Thyroid gland (tissue), 4 donors: Measurements from ENCODE around the gene VWF. TPM values are rescaled to one million over a fixed set of nuclear protein-coding genes. Genes with fewer than 3 reads are reported as not detected.

ENCODE experiments used
- DNase-seq, 2 donors: peaks; one replicate each; pipeline ENCODE4 v3.0.0-alpha.2; 2019
- H3K27ac ChIP-seq, 3 donors: fragments of 200-600 bp; sonication (generic); 1 replicate in 2 of 3; 2 replicates in 1 of 3; pipeline ENCODE4 v1.5.1; 2016 to 2019; ENCODE audit warnings: mild to moderate bottlenecking in 1 of 3, moderate library complexity in 1 of 3
- H3K27me3 ChIP-seq: fragments of 200-600 bp; sonication (generic); one replicate; pipeline ENCODE4 v1.5.1; 2019
- H3K36me3 ChIP-seq, 2 donors: fragments of 200-600 bp; sonication (generic); one replicate each; pipeline ENCODE4 v1.5.1; 2016 to 2019
- H3K4me1 ChIP-seq, 2 donors: fragments of 200-600 bp; sonication (generic); one replicate each; pipeline ENCODE4 v1.5.1; 2017 to 2019
- H3K4me3 ChIP-seq, 3 donors: fragments of 200-600 bp; sonication (generic); replicated peaks in 1 of 3; 1 replicate in 2 of 3; 2 replicates in 1 of 3; pipeline ENCODE4 v1.5.1; 2016; ENCODE audit warnings: mild to moderate bottlenecking in 1 of 3
- H3K9me3 ChIP-seq: fragments of 200-600 bp; sonication (generic); one replicate; pipeline ENCODE4 v1.5.1; 2017
- POLR2A ChIP-seq, 2 donors: fragments of 450-650 bp; IDR thresholded peaks; one replicate each; pipeline ENCODE4 v1.6.1; 2017; ENCODE audit warnings: antibody characterized with exemption in 2 of 2, mild to moderate bottlenecking in 2 of 2, moderate library complexity in 1 of 2
- WGBS, 2 donors: methylation state at CpG; one replicate each; pipeline ENCODE4 v1.1.5; 2017; 5-methylcytosine and 5-hydroxymethylcytosine counted together
- intact Hi-C: fragments of 100-400 bp; cut with DNase I; formaldehyde crosslinking; loops from one replicate; pipeline ENCODE4 v1.15.1; 2023
- total RNA-seq, 4 donors: library from RNA; depleted of rRNA; stranded (reverse); fragments of >200 nt; gene quantifications; one replicate each; pipeline ENCODE4 v1.2.3, GENCODE V29; 2016
- TF ChIP-seq, protein P1 (sequence below), 6 experiments: fragments of 200-600 bp in 3 of 6; fragments of 450-650 bp in 3 of 6; sonication (generic) in 3 of 6; IDR thresholded peaks; one replicate each; pipeline ENCODE4 v1.5.1; 2016 to 2019; ENCODE audit warnings: antibody characterized with exemption in 6 of 6, mild to moderate bottlenecking in 2 of 6, inconsistent platforms in 1 of 6, moderate library complexity in 1 of 6

VWF gene
- total RNA-seq, 4 donors from 2014 or later, result 54.3 to 169 (median 98.5) TPM

DNA sequence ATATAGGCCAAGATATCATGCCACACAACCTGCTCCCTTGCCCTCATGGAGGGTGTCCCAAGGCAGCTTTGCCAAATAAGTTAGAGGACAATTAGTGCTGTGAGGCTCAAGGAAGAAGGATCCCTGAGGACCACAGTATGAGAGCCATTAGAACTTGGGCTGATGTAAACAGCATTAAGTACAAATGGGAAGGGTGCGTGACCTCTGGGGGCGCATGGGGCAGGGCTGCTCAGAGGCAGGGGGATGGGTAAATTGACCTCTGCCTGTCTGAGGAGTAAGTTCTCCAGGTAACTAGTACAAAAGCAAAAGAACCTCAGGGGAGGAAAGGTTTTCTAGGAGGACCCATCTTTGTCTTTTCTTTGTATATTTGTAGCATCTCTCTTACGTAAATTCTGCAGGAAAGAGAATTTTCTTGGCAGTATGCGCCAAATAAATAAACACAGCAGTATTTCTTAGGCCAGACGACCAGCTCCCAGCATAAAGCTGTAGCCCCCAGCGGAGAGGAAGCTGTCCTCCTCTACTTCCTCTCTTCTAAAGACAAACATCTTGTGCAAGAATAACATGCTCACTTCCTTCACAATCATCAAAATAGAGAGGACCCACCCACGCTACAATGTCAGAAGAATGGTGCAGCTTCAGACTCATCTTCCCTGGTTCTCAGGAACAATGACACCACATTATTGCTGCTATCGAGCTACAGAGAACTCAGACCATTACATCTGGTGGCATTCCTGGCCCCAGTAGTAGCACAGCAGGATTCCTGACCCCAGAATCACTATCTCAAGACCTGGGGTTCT, 16.4 kb upstream of the VWF start:
- H3K4me3 ChIP-seq, result no peak overlapping the region
- peak overlapping the region; percentile 29 to 52 (median 29) for H3K27ac ChIP-seq
- DNase-seq, result no peak
- no peaks in the 10 kb centered on the region for H3K27me3 ChIP-seq
- WGBS, 2 donors, result 73 to 76% methylated on average over 8 of the region's 8 CpGs
- no peaks in the 10 kb centered on the region for H3K9me3 ChIP-seq
- intact Hi-C loops, result no loop called here
- no peak for TF ChIP-seq POLR2A (IDR thresholded peaks at IDR 0.05)
- TF ChIP-seq, protein P1, sequence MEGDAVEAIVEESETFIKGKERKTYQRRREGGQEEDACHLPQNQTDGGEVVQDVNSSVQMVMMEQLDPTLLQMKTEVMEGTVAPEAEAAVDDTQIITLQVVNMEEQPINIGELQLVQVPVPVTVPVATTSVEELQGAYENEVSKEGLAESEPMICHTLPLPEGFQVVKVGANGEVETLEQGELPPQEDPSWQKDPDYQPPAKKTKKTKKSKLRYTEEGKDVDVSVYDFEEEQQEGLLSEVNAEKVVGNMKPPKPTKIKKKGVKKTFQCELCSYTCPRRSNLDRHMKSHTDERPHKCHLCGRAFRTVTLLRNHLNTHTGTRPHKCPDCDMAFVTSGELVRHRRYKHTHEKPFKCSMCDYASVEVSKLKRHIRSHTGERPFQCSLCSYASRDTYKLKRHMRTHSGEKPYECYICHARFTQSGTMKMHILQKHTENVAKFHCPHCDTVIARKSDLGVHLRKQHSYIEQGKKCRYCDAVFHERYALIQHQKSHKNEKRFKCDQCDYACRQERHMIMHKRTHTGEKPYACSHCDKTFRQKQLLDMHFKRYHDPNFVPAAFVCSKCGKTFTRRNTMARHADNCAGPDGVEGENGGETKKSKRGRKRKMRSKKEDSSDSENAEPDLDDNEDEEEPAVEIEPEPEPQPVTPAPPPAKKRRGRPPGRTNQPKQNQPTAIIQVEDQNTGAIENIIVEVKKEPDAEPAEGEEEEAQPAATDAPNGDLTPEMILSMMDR (IDR thresholded peaks at IDR 0.05), result no peak
- H3K4me1 ChIP-seq, result no peaks in the 10 kb centered on the region
- H3K36me3 ChIP-seq, result no peaks in the 10 kb centered on the region

DNA sequence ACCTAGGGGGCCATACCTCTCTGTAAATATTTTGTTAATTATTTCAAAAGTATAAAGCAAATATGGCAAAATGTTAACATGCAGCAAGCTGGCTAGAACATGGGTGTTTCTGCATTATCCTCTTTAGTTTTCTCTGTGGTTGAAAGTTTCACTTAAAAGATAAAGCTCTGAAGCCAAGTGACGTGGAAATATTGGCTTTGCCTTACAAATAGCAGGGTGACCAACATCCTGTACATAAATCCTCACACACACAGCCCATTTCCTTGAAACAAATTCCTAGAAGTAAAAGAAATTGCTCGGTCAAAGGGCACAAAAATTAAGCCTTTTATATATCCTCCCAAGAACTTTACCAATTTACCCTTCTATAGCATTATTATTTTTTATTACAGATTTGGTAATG, 10.6 kb upstream of the VWF start:
- intact Hi-C loops, result no loop called here
- no peak overlapping the region for H3K27ac ChIP-seq

DNA sequence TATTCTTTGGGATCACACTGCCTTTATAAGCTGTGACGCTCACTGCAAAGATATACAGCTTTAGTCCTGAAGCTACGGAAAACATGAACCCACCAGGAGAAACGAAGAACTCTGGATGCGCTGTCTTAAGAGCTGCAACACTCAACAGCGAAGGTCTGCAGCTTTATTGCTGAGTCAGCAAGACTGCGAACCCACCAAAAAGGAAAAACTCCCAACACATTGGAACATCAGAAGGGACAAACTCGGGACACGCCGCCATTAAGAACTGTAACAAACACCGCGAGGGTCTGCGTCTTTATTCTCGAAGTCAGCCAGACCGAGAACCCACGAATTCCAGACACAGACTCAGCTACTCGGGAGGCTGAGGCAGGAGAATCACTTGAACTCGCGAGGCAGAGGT, 9.2 kb upstream of the VWF start:
- intact Hi-C loops, result no loop called here
- no peak overlapping the region for H3K4me3 ChIP-seq
- no peak overlapping the region for H3K27ac ChIP-seq
- no peak for DNase-seq
- no peaks in the 10 kb centered on the region for H3K27me3 ChIP-seq
- no peaks in the 10 kb centered on the region for H3K36me3 ChIP-seq
- TF ChIP-seq, protein P1 (IDR thresholded peaks at IDR 0.05), result no peak
- TF ChIP-seq POLR2A (IDR thresholded peaks at IDR 0.05), result no peak
- 93 to 96% methylated on average over 18 of the region's 18 CpGs for WGBS, 2 donors
- no peaks in the 10 kb centered on the region for H3K9me3 ChIP-seq
- no peaks in the 10 kb centered on the region for H3K4me1 ChIP-seq

More for the DNA sequence above, 10.6 kb upstream of the VWF start:
- DNase-seq, result no peak
- no peaks in the 10 kb centered on the region for H3K4me1 ChIP-seq
- H3K27me3 ChIP-seq, result no peaks in the 10 kb centered on the region
- no peak for TF ChIP-seq POLR2A (IDR thresholded peaks at IDR 0.05)
- TF ChIP-seq, protein P1 (IDR thresholded peaks at IDR 0.05), result no peak
- WGBS, 2 donors, result 65 to 74% methylated on average over 2 of the region's 2 CpGs
- H3K36me3 ChIP-seq, result no peaks in the 10 kb centered on the region
- H3K9me3 ChIP-seq, result no peaks in the 10 kb centered on the region
- no peak overlapping the region for H3K4me3 ChIP-seq

DNA sequence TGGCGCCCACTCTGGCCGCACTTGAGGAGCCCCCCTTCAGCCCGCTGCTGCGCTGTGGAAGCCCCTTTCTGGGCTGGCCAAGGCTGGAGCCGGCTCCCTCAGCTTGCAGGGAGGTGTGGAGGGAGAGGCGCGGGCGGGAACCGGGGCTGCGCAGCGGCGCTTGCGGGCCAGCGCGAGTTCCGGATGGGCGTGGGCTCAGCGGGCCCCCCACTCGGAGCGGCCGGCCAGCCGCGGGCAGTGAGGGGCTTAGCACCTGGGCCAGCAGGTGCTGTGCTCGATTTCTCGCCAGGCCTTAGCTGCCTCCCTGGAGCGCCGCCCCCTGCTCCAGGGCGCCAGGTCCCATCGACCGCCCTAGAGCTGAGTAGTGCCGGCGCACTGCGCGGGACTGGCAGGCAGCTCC, 8.0 kb upstream of the VWF start:
- H3K27ac ChIP-seq, result no peak overlapping the region
- H3K4me1 ChIP-seq, result no peaks in the 10 kb centered on the region
- DNase-seq, result no peak
- H3K27me3 ChIP-seq, result no peaks in the 10 kb centered on the region
- TF ChIP-seq, protein P1 (IDR thresholded peaks at IDR 0.05), result no peak
- TF ChIP-seq POLR2A (IDR thresholded peaks at IDR 0.05), result no peak
- no peaks in the 10 kb centered on the region for H3K9me3 ChIP-seq
- WGBS, 2 donors, result 59 to 91% methylated on average over 7 to 31 of the region's 34 CpGs
- intact Hi-C loops, result no loop called here
- no peak overlapping the region for H3K4me3 ChIP-seq
- no peaks in the 10 kb centered on the region for H3K36me3 ChIP-seq

DNA sequence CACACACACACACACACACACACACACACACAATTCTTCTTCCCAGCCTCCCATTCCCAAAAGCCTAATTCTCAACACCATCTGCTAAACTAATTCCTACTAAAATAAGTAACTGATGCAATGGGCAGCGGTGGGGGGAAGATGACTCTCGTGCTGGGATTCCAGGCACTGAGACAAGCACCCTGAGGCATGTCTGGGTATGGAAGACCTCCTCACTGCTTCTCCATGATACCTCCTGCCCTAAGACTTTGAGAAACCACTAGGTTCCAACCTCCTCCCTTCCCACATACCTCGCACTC, 789 bp upstream of the VWF start:
- Histone ChIP-seq H3K4me1 (peaks cover 0 to 3% of the 10 kb centered on the region in 2 donors), H3K36me3 (no peaks in the 10 kb centered on the region), H3K9me3 (no peaks in the 10 kb centered on the region), H3K4me3 (no peak overlapping the region), H3K27ac (no peak overlapping the region), H3K27me3 (no peaks in the 10 kb centered on the region)
- 74 to 79% methylated on average over 3 of the region's 3 CpGs for WGBS, 2 donors
- DNase-seq, result no peak
- intact Hi-C loops, result no loop called here
- TF ChIP-seq, protein P1 (IDR thresholded peaks at IDR 0.05), result no peak
- TF ChIP-seq POLR2A (IDR thresholded peaks at IDR 0.05), result no peak
